GM12878 (cell line): ENCODE measurements around the gene ADAMTS19. TPM values are rescaled to one million over a fixed set of nuclear protein-coding genes. Genes with fewer than 3 reads are reported as not detected.

ENCODE experiments used
- ATAC-seq: fragments of 200-7000 bp; cut with Tn5 transposase; 3 replicates; pipeline ENCODE4 v1.9.1; 2020; ENCODE audit warnings: mild to moderate bottlenecking, moderate library complexity
- BruUV-seq: library from RNA; stranded (reverse); fragments of 400-500 nt; replicated peaks from 2 replicates; lab custom pipeline; 2021; lab: Mats Ljungman, UMichigan
- CTCF ChIA-PET: fragments of 300-600 bp; sonication (Branson Sonifier 250); formaldehyde crosslinking; extraction: SDS; loops from one replicate; lab custom pipeline; 2021; ENCODE audit warnings: inconsistent platforms; lab: Yijun Ruan, JAX
- POLR2A ChIA-PET: fragments of 350-600 bp; formaldehyde crosslinking; extraction: SDS; loops from one replicate; lab custom pipeline; 2021; ENCODE audit warnings: inconsistent platforms; lab: Charles Lee
- RAD21 ChIA-PET: fragments of 300-600 bp; sonication (Branson Sonifier 250); formaldehyde crosslinking; loops from one replicate; lab custom pipeline; 2023; ENCODE audit warnings: antibody characterized with exemption; ENCODE audit not compliant: unreplicated experiment; lab: Charles Lee
- SMC1A ChIA-PET: fragments of 300-600 bp; sonication (Branson Sonifier 250); formaldehyde crosslinking; loops from one replicate; lab custom pipeline; 2023; ENCODE audit not compliant: unreplicated experiment, uncharacterized antibody; lab: Charles Lee
- DNase-seq: peaks from one replicate; pipeline ENCODE4 v3.0.0-alpha.2; 2011; ENCODE audit warnings: low read depth, low spot score
- FAIRE-seq: peaks from 3 replicates; lab custom pipeline; 2011; peaks lifted over from hg19 to GRCh38; lab: Jason Lieb, UNC
- H2AFZ ChIP-seq: 2 replicates; pipeline ENCODE4 v1.6.0; 2011; ENCODE audit warnings: low read depth, low read length, control low read depth; ENCODE audit not compliant: control insufficient read depth
- H3K27ac ChIP-seq: 2 replicates; pipeline ENCODE4 v1.5.1; 2011; ENCODE audit warnings: control low read depth; ENCODE audit not compliant: control insufficient read depth, insufficient read depth
- H3K27me3 ChIP-seq, 2 experiments: replicated peaks in 1 of 2; 2 replicates each; pipeline versions ENCODE4 v1.6.0 to v1.6.1; 2011; ENCODE audit warnings: low read length in 1 of 2; ENCODE audit not compliant: control insufficient read depth in 2 of 2, insufficient read depth in 2 of 2
- H3K36me3 ChIP-seq, 2 experiments: 2 replicates each; pipeline ENCODE4 v1.5.1; 2011; ENCODE audit warnings: low read length in 1 of 2; ENCODE audit not compliant: control insufficient read depth in 2 of 2, insufficient read depth in 2 of 2
- H3K4me1 ChIP-seq: 2 replicates; pipeline ENCODE4 v1.6.1; 2011; ENCODE audit warnings: mild to moderate bottlenecking, low read length, moderate library complexity, mixed read lengths; ENCODE audit not compliant: control insufficient read depth, insufficient read depth
- H3K4me2 ChIP-seq: 2 replicates; pipeline ENCODE4 v1.6.0; 2011; ENCODE audit warnings: control low read depth; ENCODE audit not compliant: control insufficient read depth, insufficient read depth
- H3K4me3 ChIP-seq: fragments of 200-600 bp; sonication (generic); 2 replicates; pipeline ENCODE4 v1.5.1; 2016
- H3K79me2 ChIP-seq: 2 replicates; pipeline ENCODE4 v1.6.0; 2011; ENCODE audit warnings: low read length; ENCODE audit not compliant: control insufficient read depth, insufficient read depth
- H3K9ac ChIP-seq: 2 replicates; pipeline ENCODE4 v1.8.0; 2011; ENCODE audit warnings: low read length, control low read depth, mixed read lengths; ENCODE audit not compliant: control insufficient read depth, insufficient read depth
- H3K9me3 ChIP-seq: replicated peaks from 3 replicates; pipeline ENCODE4 v1.5.1; 2011; ENCODE audit warnings: mild to moderate bottlenecking, low read length; ENCODE audit not compliant: control insufficient read depth, insufficient read depth
- H4K20me1 ChIP-seq: 2 replicates; pipeline ENCODE4 v1.6.0; 2011; ENCODE audit not compliant: control insufficient read depth, insufficient read depth
- CBX5 ChIP-seq: sonication (generic); IDR thresholded peaks from 2 replicates; pipeline ENCODE4 v1.6.1; 2016; ENCODE audit warnings: low read depth, moderate library complexity, mild to moderate bottlenecking, inconsistent platforms
- CEBPB ChIP-seq, 2 experiments: fragments of 150-350 bp in 1 of 2; IDR thresholded peaks; 2 replicates each; pipeline ENCODE4 v1.6.1; 2012 to 2014; ENCODE audit warnings: low read depth in 2 of 2, low read length in 2 of 2, borderline replicate concordance in 1 of 2, inconsistent platforms in 1 of 2
- ETV6 ChIP-seq, 2 experiments: fragments of 450-650 bp in 1 of 2; IDR thresholded peaks in 1 of 2; conservative IDR thresholded peaks in 1 of 2; 2 replicates each; pipeline ENCODE4 v1.6.1; 2014; ENCODE audit warnings: antibody characterized with exemption in 1 of 2, borderline replicate concordance in 1 of 2, low read depth in 1 of 2, mild to moderate bottlenecking in 1 of 2, moderate library complexity in 1 of 2
- HDAC2 ChIP-seq: fragments of 200-600 bp; sonication (generic); IDR thresholded peaks from 2 replicates; pipeline ENCODE4 v1.6.1; 2017
- NFYA ChIP-seq: IDR thresholded peaks from 2 replicates; pipeline ENCODE4 v1.6.1; 2011; ENCODE audit warnings: low read depth, mild to moderate bottlenecking, low read length, improper control_type of control experiment, borderline replicate concordance
- PML ChIP-seq: IDR thresholded peaks from 2 replicates; pipeline ENCODE4 v1.6.1; 2012; ENCODE audit warnings: low read length, inconsistent platforms
- TARDBP ChIP-seq: IDR thresholded peaks from 2 replicates; pipeline ENCODE4 v1.6.1; 2016; ENCODE audit warnings: borderline replicate concordance
- TCF3 ChIP-seq: IDR thresholded peaks from 2 replicates; pipeline ENCODE4 v1.6.1; 2012; ENCODE audit warnings: low read depth, mild to moderate bottlenecking, low read length, borderline replicate concordance; ENCODE audit not compliant: insufficient read depth
- YY1 ChIP-seq: IDR thresholded peaks from 2 replicates; pipeline ENCODE4 v1.6.1; 2011; ENCODE audit warnings: low read depth, mild to moderate bottlenecking, low read length
- WGBS: methylation state at CpG from one replicate; pipeline ENCODE4 v1.1.6; 2016; ENCODE audit warnings: low lambda C conversion rate; ENCODE audit not compliant: insufficient replicate concordance, insufficient coverage; ENCODE audit errors: missing lambda C conversion rate; 5-methylcytosine and 5-hydroxymethylcytosine counted together
- in situ Hi-C: fragments of 300-500 bp; cut with MboI; formaldehyde crosslinking; loops from 9 replicates; pipeline ENCODE4 v1.14.3; 2018; ENCODE audit warnings: mixed read lengths
- intact Hi-C: fragments of 100-400 bp; cut with micrococcal nuclease; formaldehyde crosslinking; loops from one replicate; pipeline ENCODE4 v1.14.2; 2022; ENCODE audit not compliant: unreplicated experiment
- polyA plus RNA-seq, 11 experiments: library from polyadenylated mRNA; depleted of rRNA in 4 of 11; unstranded in 6 of 11; stranded (reverse) in 5 of 11; fragments of >200 nt; fragmentation: Nextera tagmentation in 4 of 11; fragmentation: Illumina TruSeq in 1 of 11; extraction: Ambion mirVana in 4 of 11; extraction: Trizol in 1 of 11; gene quantifications; 1 replicate in 1 of 11; 2 replicates in 10 of 11; pipeline versions ENCODE4 v1.2.1 to v1.2.3, GENCODE V29; 2011 to 2016; ENCODE audit warnings: inconsistent platforms in 2 of 11, missing spikeins in 2 of 11, low read depth in 1 of 11
- total RNA-seq, 4 experiments: library from RNA; depleted of rRNA in 3 of 4; stranded (reverse); fragments of >200 nt in 3 of 4; fragmentation: Illumina TruSeq in 1 of 4; extraction: Trizol in 1 of 4; gene quantifications; 2 replicates each; pipeline versions ENCODE4 v1.2.1 to v1.2.3, GENCODE V29; 2013 to 2021
- TF ChIP-seq, protein P1 (sequence below): IDR thresholded peaks from 2 replicates; pipeline ENCODE4 v1.6.1; 2011; ENCODE audit warnings: low read depth, mild to moderate bottlenecking, low read length, moderate library complexity, borderline replicate concordance; ENCODE audit errors: extremely low read depth
- TF ChIP-seq, protein P2 (sequence below): fragments of 450-650 bp; IDR thresholded peaks from 2 replicates; pipeline ENCODE4 v1.6.1; 2017; ENCODE audit warnings: borderline replicate concordance
- TF ChIP-seq, protein P3 (sequence below): fragments of 450-650 bp; IDR thresholded peaks from 2 replicates; pipeline ENCODE4 v1.6.1; 2017; ENCODE audit warnings: mild to moderate bottlenecking, moderate library complexity
- TF ChIP-seq, protein P4 (sequence below): IDR thresholded peaks from 2 replicates; pipeline ENCODE4 v1.6.1; 2012; ENCODE audit warnings: improper control_type of control experiment, low read depth, low read length; ENCODE audit not compliant: insufficient replicate concordance

Gene ADAMTS19
- total and polyA plus RNA-seq, 10 of the 15 experiments (the other 5 are each of a cell fraction or from before 2014, with no cell fraction given) = not detected

DNA sequence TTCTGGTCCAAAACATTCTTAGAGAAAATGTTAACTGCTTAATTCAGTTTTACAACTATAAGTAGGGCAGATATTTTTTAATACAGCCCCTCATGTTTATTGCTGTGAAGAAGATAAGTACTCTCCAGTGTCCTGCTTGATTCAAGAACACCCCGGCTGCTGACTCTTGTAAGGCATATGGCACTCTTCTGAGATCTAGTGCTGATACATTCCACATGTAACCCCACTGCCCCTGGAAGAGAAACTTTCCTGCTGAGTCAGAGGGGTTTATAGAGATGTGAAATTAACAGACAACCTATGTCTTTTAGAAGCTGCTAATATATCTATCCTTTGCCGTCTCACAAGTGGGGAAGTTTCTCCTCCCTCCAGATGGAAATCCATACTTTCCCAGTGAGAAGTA lies 286.8 kb downstream of the ADAMTS19 start:
- Histone ChIP-seq H3K27ac (no peak overlapping the region), H3K9me3 (no peaks in the 10 kb centered on the region), H4K20me1 (no peaks in the 10 kb centered on the region), H3K4me2 (no peak overlapping the region), H3K9ac (no peak overlapping the region), H3K27me3 (no peaks in the 10 kb centered on the region), H2AFZ (no peak overlapping the region)
- DNase-seq (no peak), ATAC-seq (no peak)
- ChIA-PET CTCF (interaction anchor here (1.3 kb wide), 1 partner anchor 23 kb away, joined by 5 read pairs; no protein-coding TSS in a partner anchor), POLR2A (no interaction called here)
- TF ChIP-seq, protein P1, sequence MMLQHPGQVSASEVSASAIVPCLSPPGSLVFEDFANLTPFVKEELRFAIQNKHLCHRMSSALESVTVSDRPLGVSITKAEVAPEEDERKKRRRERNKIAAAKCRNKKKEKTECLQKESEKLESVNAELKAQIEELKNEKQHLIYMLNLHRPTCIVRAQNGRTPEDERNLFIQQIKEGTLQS = no peak
- TF ChIP-seq CBX5 (no peak), CEBPB (IDR thresholded peaks at IDR 0.05; ENCODE audit: borderline replicate concordance in 1 of 2, low read depth in 2 of 2, low read length in 2 of 2) (no peak), PML (no peak), TARDBP (no peak), TCF3 (no peak), YY1 (no peak), NFYA (no peak), ETV6 (conservative IDR thresholded peaks at IDR 0.05 in 1 of 2, IDR thresholded peaks at IDR 0.05 in 1 of 2; ENCODE audit: borderline replicate concordance in 1 of 2, low read depth in 1 of 2) (no peak), HDAC2 (no peak)
- TF ChIP-seq, protein P2, sequence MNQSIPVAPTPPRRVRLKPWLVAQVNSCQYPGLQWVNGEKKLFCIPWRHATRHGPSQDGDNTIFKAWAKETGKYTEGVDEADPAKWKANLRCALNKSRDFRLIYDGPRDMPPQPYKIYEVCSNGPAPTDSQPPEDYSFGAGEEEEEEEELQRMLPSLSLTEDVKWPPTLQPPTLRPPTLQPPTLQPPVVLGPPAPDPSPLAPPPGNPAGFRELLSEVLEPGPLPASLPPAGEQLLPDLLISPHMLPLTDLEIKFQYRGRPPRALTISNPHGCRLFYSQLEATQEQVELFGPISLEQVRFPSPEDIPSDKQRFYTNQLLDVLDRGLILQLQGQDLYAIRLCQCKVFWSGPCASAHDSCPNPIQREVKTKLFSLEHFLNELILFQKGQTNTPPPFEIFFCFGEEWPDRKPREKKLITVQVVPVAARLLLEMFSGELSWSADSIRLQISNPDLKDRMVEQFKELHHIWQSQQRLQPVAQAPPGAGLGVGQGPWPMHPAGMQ = no peak
- TF ChIP-seq, protein P3, sequence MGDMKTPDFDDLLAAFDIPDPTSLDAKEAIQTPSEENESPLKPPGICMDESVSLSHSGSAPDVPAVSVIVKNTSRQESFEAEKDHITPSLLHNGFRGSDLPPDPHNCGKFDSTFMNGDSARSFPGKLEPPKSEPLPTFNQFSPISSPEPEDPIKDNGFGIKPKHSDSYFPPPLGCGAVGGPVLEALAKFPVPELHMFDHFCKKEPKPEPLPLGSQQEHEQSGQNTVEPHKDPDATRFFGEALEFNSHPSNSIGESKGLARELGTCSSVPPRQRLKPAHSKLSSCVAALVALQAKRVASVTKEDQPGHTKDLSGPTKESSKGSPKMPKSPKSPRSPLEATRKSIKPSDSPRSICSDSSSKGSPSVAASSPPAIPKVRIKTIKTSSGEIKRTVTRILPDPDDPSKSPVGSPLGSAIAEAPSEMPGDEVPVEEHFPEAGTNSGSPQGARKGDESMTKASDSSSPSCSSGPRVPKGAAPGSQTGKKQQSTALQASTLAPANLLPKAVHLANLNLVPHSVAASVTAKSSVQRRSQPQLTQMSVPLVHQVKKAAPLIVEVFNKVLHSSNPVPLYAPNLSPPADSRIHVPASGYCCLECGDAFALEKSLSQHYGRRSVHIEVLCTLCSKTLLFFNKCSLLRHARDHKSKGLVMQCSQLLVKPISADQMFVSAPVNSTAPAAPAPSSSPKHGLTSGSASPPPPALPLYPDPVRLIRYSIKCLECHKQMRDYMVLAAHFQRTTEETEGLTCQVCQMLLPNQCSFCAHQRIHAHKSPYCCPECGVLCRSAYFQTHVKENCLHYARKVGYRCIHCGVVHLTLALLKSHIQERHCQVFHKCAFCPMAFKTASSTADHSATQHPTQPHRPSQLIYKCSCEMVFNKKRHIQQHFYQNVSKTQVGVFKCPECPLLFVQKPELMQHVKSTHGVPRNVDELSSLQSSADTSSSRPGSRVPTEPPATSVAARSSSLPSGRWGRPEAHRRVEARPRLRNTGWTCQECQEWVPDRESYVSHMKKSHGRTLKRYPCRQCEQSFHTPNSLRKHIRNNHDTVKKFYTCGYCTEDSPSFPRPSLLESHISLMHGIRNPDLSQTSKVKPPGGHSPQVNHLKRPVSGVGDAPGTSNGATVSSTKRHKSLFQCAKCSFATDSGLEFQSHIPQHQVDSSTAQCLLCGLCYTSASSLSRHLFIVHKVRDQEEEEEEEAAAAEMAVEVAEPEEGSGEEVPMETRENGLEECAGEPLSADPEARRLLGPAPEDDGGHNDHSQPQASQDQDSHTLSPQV = no peak
- TF ChIP-seq, protein P4, sequence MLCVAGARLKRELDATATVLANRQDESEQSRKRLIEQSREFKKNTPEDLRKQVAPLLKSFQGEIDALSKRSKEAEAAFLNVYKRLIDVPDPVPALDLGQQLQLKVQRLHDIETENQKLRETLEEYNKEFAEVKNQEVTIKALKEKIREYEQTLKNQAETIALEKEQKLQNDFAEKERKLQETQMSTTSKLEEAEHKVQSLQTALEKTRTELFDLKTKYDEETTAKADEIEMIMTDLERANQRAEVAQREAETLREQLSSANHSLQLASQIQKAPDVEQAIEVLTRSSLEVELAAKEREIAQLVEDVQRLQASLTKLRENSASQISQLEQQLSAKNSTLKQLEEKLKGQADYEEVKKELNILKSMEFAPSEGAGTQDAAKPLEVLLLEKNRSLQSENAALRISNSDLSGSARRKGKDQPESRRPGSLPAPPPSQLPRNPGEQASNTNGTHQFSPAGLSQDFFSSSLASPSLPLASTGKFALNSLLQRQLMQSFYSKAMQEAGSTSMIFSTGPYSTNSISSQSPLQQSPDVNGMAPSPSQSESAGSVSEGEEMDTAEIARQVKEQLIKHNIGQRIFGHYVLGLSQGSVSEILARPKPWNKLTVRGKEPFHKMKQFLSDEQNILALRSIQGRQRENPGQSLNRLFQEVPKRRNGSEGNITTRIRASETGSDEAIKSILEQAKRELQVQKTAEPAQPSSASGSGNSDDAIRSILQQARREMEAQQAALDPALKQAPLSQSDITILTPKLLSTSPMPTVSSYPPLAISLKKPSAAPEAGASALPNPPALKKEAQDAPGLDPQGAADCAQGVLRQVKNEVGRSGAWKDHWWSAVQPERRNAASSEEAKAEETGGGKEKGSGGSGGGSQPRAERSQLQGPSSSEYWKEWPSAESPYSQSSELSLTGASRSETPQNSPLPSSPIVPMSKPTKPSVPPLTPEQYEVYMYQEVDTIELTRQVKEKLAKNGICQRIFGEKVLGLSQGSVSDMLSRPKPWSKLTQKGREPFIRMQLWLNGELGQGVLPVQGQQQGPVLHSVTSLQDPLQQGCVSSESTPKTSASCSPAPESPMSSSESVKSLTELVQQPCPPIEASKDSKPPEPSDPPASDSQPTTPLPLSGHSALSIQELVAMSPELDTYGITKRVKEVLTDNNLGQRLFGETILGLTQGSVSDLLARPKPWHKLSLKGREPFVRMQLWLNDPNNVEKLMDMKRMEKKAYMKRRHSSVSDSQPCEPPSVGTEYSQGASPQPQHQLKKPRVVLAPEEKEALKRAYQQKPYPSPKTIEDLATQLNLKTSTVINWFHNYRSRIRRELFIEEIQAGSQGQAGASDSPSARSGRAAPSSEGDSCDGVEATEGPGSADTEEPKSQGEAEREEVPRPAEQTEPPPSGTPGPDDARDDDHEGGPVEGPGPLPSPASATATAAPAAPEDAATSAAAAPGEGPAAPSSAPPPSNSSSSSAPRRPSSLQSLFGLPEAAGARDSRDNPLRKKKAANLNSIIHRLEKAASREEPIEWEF = no peak
- TF ChIP-seq, all 136 proteins: peak for 0
- in situ Hi-C loops = no loop called here
- ChIA-PET SMC1A (no interaction called here), RAD21 (no interaction called here)
- 47% methylated on average over 2 of the region's 2 CpGs for WGBS
- FAIRE-seq = no peak
- H3K4me1 ChIP-seq = no peaks in the 10 kb centered on the region
- intact Hi-C loops = no loop called here
- H3K36me3 ChIP-seq = no peaks in the 10 kb centered on the region
- no peak overlapping the region for H3K4me3 ChIP-seq
- no TSS peak for BruUV-seq
- no peaks in the 10 kb centered on the region for H3K79me2 ChIP-seq
